Endothelial cell of umbilical vein (primary cell): ENCODE data around the gene ANO6. TPM values are rescaled to one million over a fixed set of nuclear protein-coding genes. Genes with fewer than 3 reads are reported as not detected.

Experiments
- BruUV-seq: library from RNA; stranded (reverse); fragments of 400-500 nt; replicated peaks from 2 replicates; lab custom pipeline; 2021; lab: Mats Ljungman, UMichigan
- CTCF ChIA-PET: fragments of 300-600, 350-600 bp; sonication (Branson Sonifier 250); formaldehyde crosslinking; loops from one replicate; lab custom pipeline; 2021; ENCODE audit warnings: antibody characterized with exemption, inconsistent platforms; lab: Charles Lee
- POLR2A ChIA-PET: fragments of 300-600, 350-600 bp; sonication (Branson Sonifier 250); formaldehyde crosslinking; loops from one replicate; lab custom pipeline; 2021; ENCODE audit warnings: antibody characterized with exemption, inconsistent platforms; lab: Charles Lee
- DNase-seq: peaks from one replicate; pipeline ENCODE4 v3.0.0-alpha.2; 2011; ENCODE audit warnings: low read depth, low spot score
- FAIRE-seq: peaks from 2 replicates; lab custom pipeline; 2011; peaks lifted over from hg19 to GRCh38; lab: Jason Lieb, UNC
- H2AFZ ChIP-seq: 2 replicates; pipeline ENCODE4 v1.6.0; 2012; ENCODE audit warnings: low read depth, low read length, control low read depth, inconsistent platforms
- H3K27ac ChIP-seq: 2 replicates; pipeline ENCODE4 v1.5.1; 2011; ENCODE audit warnings: low read depth, mild to moderate bottlenecking, control low read depth, low read length, moderate library complexity; ENCODE audit not compliant: insufficient read depth
- H3K27me3 ChIP-seq, 2 experiments: 2 replicates each; pipeline versions ENCODE4 v1.6.0 to v1.6.1; 2011; ENCODE audit warnings: low read length in 2 of 2, mixed read lengths in 1 of 2; ENCODE audit not compliant: control insufficient read depth in 2 of 2, insufficient read depth in 2 of 2
- H3K36me3 ChIP-seq, 2 experiments: 2 replicates in 1 of 2; 3 replicates in 1 of 2; pipeline ENCODE4 v1.5.1; 2011; ENCODE audit warnings: low read length in 2 of 2, mild to moderate bottlenecking in 1 of 2, moderate library complexity in 1 of 2; ENCODE audit not compliant: control insufficient read depth in 2 of 2, insufficient read depth in 2 of 2; ENCODE audit errors: extremely low read depth in 1 of 2
- H3K4me1 ChIP-seq: 3 replicates; pipeline ENCODE4 v1.5.1; 2011; ENCODE audit warnings: mild to moderate bottlenecking, low read length; ENCODE audit not compliant: control insufficient read depth, insufficient read depth; ENCODE audit errors: extremely low read depth
- H3K4me2 ChIP-seq: 2 replicates; pipeline ENCODE4 v1.6.1; 2011; ENCODE audit warnings: low read length, control low read depth, mixed read lengths; ENCODE audit not compliant: insufficient read depth
- H3K4me3 ChIP-seq, 3 experiments: fragments of 200-600 bp in 1 of 3; sonication (generic), shearing (Covaris generic) in 1 of 3; replicated peaks in 1 of 3; 2 replicates each; pipeline ENCODE4 v1.5.1; 2011 to 2016; ENCODE audit warnings: control low read depth in 3 of 3, low read length in 3 of 3, mild to moderate bottlenecking in 2 of 3, inconsistent platforms in 1 of 3, low read depth in 1 of 3, moderate library complexity in 1 of 3; ENCODE audit not compliant: insufficient read depth in 1 of 3
- H3K79me2 ChIP-seq: 2 replicates; pipeline ENCODE4 v1.6.0; 2012; ENCODE audit warnings: low read length, inconsistent platforms; ENCODE audit not compliant: control insufficient read depth, insufficient read depth
- H3K9ac ChIP-seq: replicated peaks from 2 replicates; pipeline ENCODE3; 2011; ENCODE audit warnings: low read length, control low read depth; ENCODE audit not compliant: insufficient read depth; ENCODE audit errors: extremely low read depth
- H3K9me1 ChIP-seq: replicated peaks from 3 replicates; pipeline ENCODE4 v1.6.0; 2011; ENCODE audit warnings: mild to moderate bottlenecking, low read length; ENCODE audit not compliant: control insufficient read depth, insufficient read depth; ENCODE audit errors: extremely low read depth
- H3K9me3 ChIP-seq: replicated peaks from 2 replicates; pipeline ENCODE4 v1.5.1; 2012; ENCODE audit warnings: low read length, inconsistent platforms; ENCODE audit not compliant: control insufficient read depth, insufficient read depth
- H4K20me1 ChIP-seq: replicated peaks from 2 replicates; pipeline ENCODE3; 2011; ENCODE audit warnings: mild to moderate bottlenecking, low read length; ENCODE audit not compliant: control insufficient read depth, insufficient read depth; ENCODE audit errors: extremely low read depth
- CTCF ChIP-seq, 2 donors: IDR thresholded peaks; 1 replicate in 1 of 2; 2 replicates in 1 of 2; pipeline ENCODE4 v1.5.1; 2011; ENCODE audit warnings: low read length in 2 of 2, mild to moderate bottlenecking in 2 of 2, moderate library complexity in 2 of 2, control low read depth in 1 of 2, inconsistent platforms in 1 of 2, low read depth in 1 of 2; ENCODE audit not compliant: insufficient read depth in 1 of 2; ENCODE audit errors: extremely low read depth in 1 of 2
- EZH2 ChIP-seq: IDR thresholded peaks from 2 replicates; pipeline ENCODE4 v1.6.1; 2012; ENCODE audit warnings: borderline replicate concordance, low read depth, mild to moderate bottlenecking, moderate library complexity, low read length, inconsistent platforms; ENCODE audit not compliant: severe bottlenecking
- FOS ChIP-seq: IDR thresholded peaks from 2 replicates; pipeline ENCODE4 v1.6.1; 2011; ENCODE audit warnings: mild to moderate bottlenecking, low read length, moderate library complexity, borderline replicate concordance; ENCODE audit not compliant: insufficient read depth
- GATA2 ChIP-seq: IDR thresholded peaks from 2 replicates; pipeline ENCODE4 v1.7.0; 2011; ENCODE audit warnings: low read depth, mild to moderate bottlenecking, moderate library complexity, mixed read lengths, low read length; ENCODE audit not compliant: insufficient read length, insufficient read depth
- JUN ChIP-seq: IDR thresholded peaks from 2 replicates; pipeline ENCODE4 v1.6.1; 2011; ENCODE audit warnings: borderline replicate concordance, low read depth; ENCODE audit not compliant: insufficient read length, insufficient read depth
- MYC ChIP-seq: IDR thresholded peaks from one replicate; pipeline ENCODE4 v1.6.1; 2011; ENCODE audit warnings: mild to moderate bottlenecking, low read depth, low read length
- POLR2A ChIP-seq: IDR thresholded peaks from 2 replicates; pipeline ENCODE4 v1.6.1; 2012; ENCODE audit warnings: low read depth, mild to moderate bottlenecking, control low read depth, low read length
- POLR2AphosphoS5 ChIP-seq: IDR thresholded peaks from 2 replicates; pipeline ENCODE4 v1.6.1; 2012; ENCODE audit warnings: low read depth, mild to moderate bottlenecking, control low read depth, low read length, moderate library complexity; ENCODE audit not compliant: insufficient read depth
- dilution Hi-C: fragments of 300-500 bp; cut with MboI; formaldehyde crosslinking; loops from one replicate; pipeline ENCODE4 v1.15.0; 2019; ENCODE audit warnings: low sequenced_read_pairs; ENCODE audit not compliant: extremely low pct_ligation_motif_present
- intact Hi-C: fragments of 100-400 bp; cut with micrococcal nuclease; formaldehyde crosslinking; loops from one replicate; pipeline ENCODE4 v1.10.0; 2022
- polyA plus RNA-seq, 4 experiments: library from polyadenylated mRNA; depleted of rRNA in 3 of 4; stranded (reverse) in 3 of 4; unstranded in 1 of 4; fragments of >200 nt; gene quantifications; 2 replicates each; pipeline versions ENCODE4 v1.2.1 to v1.2.3, GENCODE V29; 2011 to 2012; ENCODE audit warnings: missing spikeins in 1 of 4
- total RNA-seq: library from RNA; stranded (reverse); gene quantifications from 2 replicates; pipeline ENCODE4 v1.2.3, GENCODE V29; 2021
- TF ChIP-seq, protein P1 (sequence below): IDR thresholded peaks from 2 replicates; pipeline ENCODE4 v1.6.1; 2011; ENCODE audit not compliant: insufficient read depth, insufficient read length

ANO6 gene
- total and polyA plus RNA-seq, 2 donors (not counting 3 experiments of a cell fraction or from before 2014, with no cell fraction given) = 21.3 to 67.6 TPM

- BruUV-seq = no TSS peak
- Histone ChIP-seq H3K36me3 (no peaks in the 10 kb centered on the region), H4K20me1 (peaks cover 2% of the 10 kb centered on the region), H3K9ac (no peak overlapping the region), H3K79me2 (peaks cover 77% of the 10 kb centered on the region), H3K4me1 (peaks cover 5% of the 10 kb centered on the region), H3K27ac (no peak overlapping the region), H3K4me2 (no peak overlapping the region), H3K9me3 (no peaks in the 10 kb centered on the region), H3K4me3 (no peak overlapping the region), H3K27me3 (no peaks in the 10 kb centered on the region), H3K9me1 (no peaks in the 10 kb centered on the region), H2AFZ (no peak overlapping the region)
- ChIA-PET POLR2A (interaction anchor here (0.7 kb wide), 1 partner anchor 522 kb away, joined by 3 read pairs; no protein-coding TSS in a partner anchor), CTCF (interaction anchor here (0.6 kb wide), 1 partner anchor 84 kb away, joined by 3 read pairs; no protein-coding TSS in a partner anchor)
- DNase-seq (no peak), FAIRE-seq (no peak)
- intact Hi-C loops (no loop called here), dilution Hi-C loops (no loop called here)
- TF ChIP-seq POLR2A (no peak), GATA2 (no peak), JUN (no peak), FOS (no peak), CTCF (IDR thresholded peaks at IDR 0.05; ENCODE audit: extremely low read depth in 1 of 2, insufficient read depth in 1 of 2, low read depth in 1 of 2, low read length in 2 of 2) (no peak), POLR2AphosphoS5 (no peak), EZH2 (no peak), MYC (no peak)
- TF ChIP-seq, protein P1, sequence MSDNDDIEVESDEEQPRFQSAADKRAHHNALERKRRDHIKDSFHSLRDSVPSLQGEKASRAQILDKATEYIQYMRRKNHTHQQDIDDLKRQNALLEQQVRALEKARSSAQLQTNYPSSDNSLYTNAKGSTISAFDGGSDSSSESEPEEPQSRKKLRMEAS = no peak
Measured at GRCh38 chr12:45226021-45226420, 10.1 kb downstream of the ANO6 start.
